ENCODE results near the gene PTCH1. TPM values are rescaled to one million over a fixed set of nuclear protein-coding genes. Genes with fewer than 3 reads are reported as not detected.

Gene PTCH1
- total and polyA plus RNA-seq, 8 donors, result 5.4 to 22.6 (median 14.7) TPM

GRCh38 chr9:95533996-95534680 is 17.4 kb upstream of the PTCH1 start:
- H3K4me3 ChIP-seq, result no peak overlapping the region
- TF ChIP-seq CTCF (IDR thresholded peaks at IDR 0.05), result no peak
- intact Hi-C loops (cut with DNase I), result no loop called here
- FAIRE-seq (no peak), DNase-seq (no peak), ATAC-seq (no peak)
- no peaks in the 10 kb centered on the region for H3K4me1 ChIP-seq
- WGBS, 2 donors, result 72 to 73% methylated on average over 8 of the region's 8 CpGs
- H3K27me3 ChIP-seq, result no peaks in the 10 kb centered on the region
- H3K36me3 ChIP-seq, result no peaks in the 10 kb centered on the region
- H3K27ac ChIP-seq, result no peak overlapping the region
- no peaks in the 10 kb centered on the region for H3K9me3 ChIP-seq

- intact Hi-C loops (cut with DNase I), result no loop called here
- WGBS, 2 donors, result 48 to 54% methylated on average over 1 of the region's 1 CpG
- DNase-seq (no peak), ATAC-seq (no peak), FAIRE-seq (peak; percentile 57)
- H3K9me3 ChIP-seq, result no peaks in the 10 kb centered on the region
- H3K4me1 ChIP-seq, result no peaks in the 10 kb centered on the region
- no peaks in the 10 kb centered on the region for H3K36me3 ChIP-seq
- no peak for TF ChIP-seq CTCF (IDR thresholded peaks at IDR 0.05)
- H3K27ac ChIP-seq, result no peak overlapping the region
- no peaks in the 10 kb centered on the region for H3K27me3 ChIP-seq
- no peak overlapping the region for H3K4me3 ChIP-seq
Measured at GRCh38 chr9:95529910-95530309, 13.1 kb upstream of the PTCH1 start.

- no peaks in the 10 kb centered on the region for H3K4me1 ChIP-seq
- no peaks in the 10 kb centered on the region for H3K36me3 ChIP-seq
- no peak overlapping the region for H3K27ac ChIP-seq
- ATAC-seq (no peak), DNase-seq (no peak), FAIRE-seq (no peak)
- TF ChIP-seq CTCF (IDR thresholded peaks at IDR 0.05), result no peak
- intact Hi-C loops (cut with DNase I), result no loop called here
- no peaks in the 10 kb centered on the region for H3K9me3 ChIP-seq
- 74 to 81% methylated on average over 8 of the region's 8 CpGs for WGBS, 2 donors
- no peak overlapping the region for H3K4me3 ChIP-seq
- no peaks in the 10 kb centered on the region for H3K27me3 ChIP-seq
Measured at GRCh38 chr9:95528908-95529502, 12.2 kb upstream of the PTCH1 start.

- no peaks in the 10 kb centered on the region for H3K27me3 ChIP-seq
- intact Hi-C loops (cut with DNase I), result no loop called here
- H3K36me3 ChIP-seq, result no peaks in the 10 kb centered on the region
- ATAC-seq, result no peak
- 51 to 71% methylated on average over 3 of the region's 3 CpGs for WGBS, 2 donors
- no peaks in the 10 kb centered on the region for H3K9me3 ChIP-seq
- no peak for TF ChIP-seq CTCF (IDR thresholded peaks at IDR 0.05)
- FAIRE-seq, result no peak
- no peaks in the 10 kb centered on the region for H3K4me1 ChIP-seq
- no peak for DNase-seq
- H3K27ac ChIP-seq, result no peak overlapping the region
- H3K4me3 ChIP-seq, result no peak overlapping the region
Measured at GRCh38 chr9:95522871-95523370, 6.2 kb upstream of the PTCH1 start.

GRCh38 chr9:95521699-95522098 is 4.9 kb upstream of the PTCH1 start:
- no peak for TF ChIP-seq CTCF (IDR thresholded peaks at IDR 0.05)
- Histone ChIP-seq H3K27ac (no peak overlapping the region), H3K27me3 (no peaks in the 10 kb centered on the region), H3K4me3 (no peak overlapping the region), H3K4me1 (no peaks in the 10 kb centered on the region), H3K9me3 (no peaks in the 10 kb centered on the region), H3K36me3 (no peaks in the 10 kb centered on the region)
- WGBS, 2 donors, result 85 to 88% methylated on average over 3 of the region's 3 CpGs
- intact Hi-C loops (cut with DNase I), result no loop called here
- no peak for ATAC-seq
- no peak for FAIRE-seq
- DNase-seq, result no peak

Data from pancreas (tissue), 10 donors.